HepG2 (cell line): ENCODE results near the gene SMC1B. TPM values are rescaled to one million over a fixed set of nuclear protein-coding genes. Genes with fewer than 3 reads are reported as not detected.

Source experiments
- BRCA1 ChIP-seq: sonication (generic); formaldehyde crosslinking; IDR thresholded peaks from 2 replicates; pipeline ENCODE4 v1.4.0; 2020; ENCODE audit warnings: missing genetic modification reagents
- MIXL1 ChIP-seq: IDR thresholded peaks from 2 replicates; pipeline ENCODE4 v1.6.1; 2016
- TP53 ChIP-seq: sonication (generic); formaldehyde crosslinking; conservative IDR thresholded peaks from 2 replicates; pipeline ENCODE4 v1.4.0; 2020; ENCODE audit warnings: missing genetic modification reagents
- ZC3H4 ChIP-seq: sonication (generic); formaldehyde crosslinking; IDR thresholded peaks from 2 replicates; pipeline ENCODE4 v1.4.0; 2020; ENCODE audit warnings: missing genetic modification reagents, borderline replicate concordance
- ZNF263 ChIP-seq: sonication (generic); formaldehyde crosslinking; IDR thresholded peaks from 2 replicates; pipeline ENCODE4 v1.4.0; 2020; ENCODE audit warnings: missing genetic modification reagents
- ZNF292 ChIP-seq: sonication (generic); formaldehyde crosslinking; IDR thresholded peaks from 2 replicates; pipeline ENCODE4 v1.8.1; 2022; ENCODE audit warnings: mild to moderate bottlenecking, low read depth, missing genetic modification reagents, borderline replicate concordance
- ZNF737 ChIP-seq: sonication (generic); formaldehyde crosslinking; IDR thresholded peaks from 2 replicates; pipeline ENCODE4 v1.5.0; 2020; ENCODE audit warnings: missing genetic modification reagents, mild to moderate bottlenecking, borderline replicate concordance
- polyA plus RNA-seq, 8 experiments: library from polyadenylated mRNA; depleted of rRNA in 3 of 8; stranded (reverse) in 7 of 8; unstranded in 1 of 8; fragments of >200 nt; fragmentation: Illumina TruSeq in 4 of 8; extraction: Trizol in 4 of 8; gene quantifications; 2 replicates each; pipeline versions ENCODE4 v1.2.1 to v1.2.3, GENCODE V29; 2011 to 2016; ENCODE audit warnings: low read depth in 4 of 8, missing spikeins in 1 of 8, mixed read lengths in 1 of 8; ENCODE audit not compliant: insufficient read depth in 1 of 8
- total RNA-seq, 5 experiments: library from RNA; depleted of rRNA; stranded (reverse); fragments of >200 nt; fragmentation: Illumina TruSeq; extraction: Trizol; gene quantifications; 2 replicates each; pipeline ENCODE4 v1.2.3, GENCODE V29; 2016; ENCODE audit warnings: low read depth in 1 of 5
- TF ChIP-seq, protein P1 (sequence below): sonication (generic); formaldehyde crosslinking; IDR thresholded peaks from 2 replicates; pipeline ENCODE4 v1.8.0; 2022; ENCODE audit warnings: missing genetic modification reagents, mild to moderate bottlenecking, moderate library complexity, borderline replicate concordance
- TF ChIP-seq, protein P2 (sequence below): fragments of 450-650 bp; IDR thresholded peaks from 2 replicates; pipeline ENCODE4 v1.6.1; 2017
- TF ChIP-seq, protein P3 (sequence below): sonication (generic); formaldehyde crosslinking; IDR thresholded peaks from 2 replicates; pipeline ENCODE4 v1.4.0; 2020; ENCODE audit warnings: mild to moderate bottlenecking, missing genetic modification reagents
- TF ChIP-seq, protein P4 (sequence below): sonication (generic); formaldehyde crosslinking; IDR thresholded peaks from 2 replicates; pipeline ENCODE4 v1.5.0; 2020; ENCODE audit warnings: missing genetic modification reagents, mild to moderate bottlenecking, borderline replicate concordance

The SMC1B gene
- total and polyA plus RNA-seq, 2 of the 13 experiments (the other 11 are each of a cell fraction or from before 2014, with no cell fraction given) = not detected

DNA sequence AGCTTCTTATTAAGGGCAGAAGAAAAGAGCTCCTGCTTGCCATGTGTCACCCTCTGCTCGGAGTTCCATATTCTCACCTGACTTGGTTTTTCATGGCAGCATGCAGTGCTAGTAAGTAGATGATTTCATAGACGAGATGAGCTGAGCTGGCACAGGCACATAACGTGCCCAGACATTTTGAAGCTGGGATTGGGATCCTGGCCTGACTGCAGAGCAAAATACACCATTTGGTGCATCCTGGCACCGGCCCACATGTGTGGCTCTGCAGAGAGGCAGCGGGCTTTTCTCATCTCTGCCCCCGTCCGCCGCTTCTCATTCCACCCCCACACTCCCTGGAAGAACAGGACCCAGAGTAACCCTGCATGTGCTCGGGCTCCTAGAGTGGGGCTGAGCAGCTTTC lies 78.9 kb downstream of the SMC1B start (continued):
- TF ChIP-seq, protein P1, sequence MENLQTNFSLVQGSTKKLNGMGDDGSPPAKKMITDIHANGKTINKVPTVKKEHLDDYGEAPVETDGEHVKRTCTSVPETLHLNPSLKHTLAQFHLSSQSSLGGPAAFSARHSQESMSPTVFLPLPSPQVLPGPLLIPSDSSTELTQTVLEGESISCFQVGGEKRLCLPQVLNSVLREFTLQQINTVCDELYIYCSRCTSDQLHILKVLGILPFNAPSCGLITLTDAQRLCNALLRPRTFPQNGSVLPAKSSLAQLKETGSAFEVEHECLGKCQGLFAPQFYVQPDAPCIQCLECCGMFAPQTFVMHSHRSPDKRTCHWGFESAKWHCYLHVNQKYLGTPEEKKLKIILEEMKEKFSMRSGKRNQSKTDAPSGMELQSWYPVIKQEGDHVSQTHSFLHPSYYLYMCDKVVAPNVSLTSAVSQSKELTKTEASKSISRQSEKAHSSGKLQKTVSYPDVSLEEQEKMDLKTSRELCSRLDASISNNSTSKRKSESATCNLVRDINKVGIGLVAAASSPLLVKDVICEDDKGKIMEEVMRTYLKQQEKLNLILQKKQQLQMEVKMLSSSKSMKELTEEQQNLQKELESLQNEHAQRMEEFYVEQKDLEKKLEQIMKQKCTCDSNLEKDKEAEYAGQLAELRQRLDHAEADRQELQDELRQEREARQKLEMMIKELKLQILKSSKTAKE (CRISPR knock-in tag) = no peak
- TF ChIP-seq ZNF737 (CRISPR knock-in tag) (no peak), BRCA1 (CRISPR knock-in tag) (no peak), ZNF292 (CRISPR knock-in tag) (no peak), ZC3H4 (CRISPR knock-in tag) (no peak), TP53 (CRISPR knock-in tag) (no peak), MIXL1 (CRISPR knock-in tag) (no peak), ZNF263 (CRISPR knock-in tag) (no peak)
- TF ChIP-seq, protein P2, sequence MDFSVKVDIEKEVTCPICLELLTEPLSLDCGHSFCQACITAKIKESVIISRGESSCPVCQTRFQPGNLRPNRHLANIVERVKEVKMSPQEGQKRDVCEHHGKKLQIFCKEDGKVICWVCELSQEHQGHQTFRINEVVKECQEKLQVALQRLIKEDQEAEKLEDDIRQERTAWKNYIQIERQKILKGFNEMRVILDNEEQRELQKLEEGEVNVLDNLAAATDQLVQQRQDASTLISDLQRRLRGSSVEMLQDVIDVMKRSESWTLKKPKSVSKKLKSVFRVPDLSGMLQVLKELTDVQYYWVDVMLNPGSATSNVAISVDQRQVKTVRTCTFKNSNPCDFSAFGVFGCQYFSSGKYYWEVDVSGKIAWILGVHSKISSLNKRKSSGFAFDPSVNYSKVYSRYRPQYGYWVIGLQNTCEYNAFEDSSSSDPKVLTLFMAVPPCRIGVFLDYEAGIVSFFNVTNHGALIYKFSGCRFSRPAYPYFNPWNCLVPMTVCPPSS = no peak
- TF ChIP-seq, protein P3, sequence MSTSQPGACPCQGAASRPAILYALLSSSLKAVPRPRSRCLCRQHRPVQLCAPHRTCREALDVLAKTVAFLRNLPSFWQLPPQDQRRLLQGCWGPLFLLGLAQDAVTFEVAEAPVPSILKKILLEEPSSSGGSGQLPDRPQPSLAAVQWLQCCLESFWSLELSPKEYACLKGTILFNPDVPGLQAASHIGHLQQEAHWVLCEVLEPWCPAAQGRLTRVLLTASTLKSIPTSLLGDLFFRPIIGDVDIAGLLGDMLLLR = no peak
- TF ChIP-seq, protein P4, sequence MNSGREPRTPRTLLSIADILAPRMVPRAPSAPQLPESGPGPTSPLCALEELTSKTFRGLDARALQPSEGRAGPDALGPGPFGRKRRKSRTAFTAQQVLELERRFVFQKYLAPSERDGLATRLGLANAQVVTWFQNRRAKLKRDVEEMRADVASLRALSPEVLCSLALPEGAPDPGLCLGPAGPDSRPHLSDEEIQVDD (CRISPR knock-in tag) = no peak
